ENCODE data around the gene APLN.

Gene APLN

DNA sequence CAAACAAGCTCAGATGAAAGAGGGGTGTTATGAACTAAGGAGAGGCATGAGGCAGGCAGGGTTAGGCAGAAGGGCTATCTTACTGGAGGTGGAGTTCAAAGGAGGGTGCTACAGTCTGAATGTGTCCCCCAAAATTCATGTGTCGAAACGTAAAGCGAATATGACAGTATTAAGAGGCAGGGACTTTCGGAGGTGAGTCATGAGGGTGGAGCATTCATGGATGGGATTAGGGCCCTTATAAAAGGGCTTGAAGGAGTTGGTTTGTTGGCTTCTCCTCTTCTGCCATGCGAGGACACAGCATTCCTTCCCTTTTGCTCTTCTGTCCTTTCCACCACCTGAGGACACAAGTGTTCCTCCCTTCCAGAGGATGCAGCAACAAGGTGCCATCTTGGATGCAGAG lies 22.9 kb downstream of the APLN start:
- no peaks in the 10 kb centered on the region for H3K36me3 ChIP-seq
- H3K27me3 ChIP-seq, result no peaks in the 10 kb centered on the region
- DNase-seq, result no peak
- intact Hi-C loops (cut with DNase I; ENCODE audit: low total_unique reads), result no loop called here
- no peaks in the 10 kb centered on the region for H3K9me3 ChIP-seq
- H3K4me3 ChIP-seq, result no peak overlapping the region
- peaks cover 0 to 9% (median 4%) of the 10 kb centered on the region in 4 donors for H3K4me1 ChIP-seq
- H3K27ac ChIP-seq, result no peak overlapping the region
- TF ChIP-seq, protein P1, sequence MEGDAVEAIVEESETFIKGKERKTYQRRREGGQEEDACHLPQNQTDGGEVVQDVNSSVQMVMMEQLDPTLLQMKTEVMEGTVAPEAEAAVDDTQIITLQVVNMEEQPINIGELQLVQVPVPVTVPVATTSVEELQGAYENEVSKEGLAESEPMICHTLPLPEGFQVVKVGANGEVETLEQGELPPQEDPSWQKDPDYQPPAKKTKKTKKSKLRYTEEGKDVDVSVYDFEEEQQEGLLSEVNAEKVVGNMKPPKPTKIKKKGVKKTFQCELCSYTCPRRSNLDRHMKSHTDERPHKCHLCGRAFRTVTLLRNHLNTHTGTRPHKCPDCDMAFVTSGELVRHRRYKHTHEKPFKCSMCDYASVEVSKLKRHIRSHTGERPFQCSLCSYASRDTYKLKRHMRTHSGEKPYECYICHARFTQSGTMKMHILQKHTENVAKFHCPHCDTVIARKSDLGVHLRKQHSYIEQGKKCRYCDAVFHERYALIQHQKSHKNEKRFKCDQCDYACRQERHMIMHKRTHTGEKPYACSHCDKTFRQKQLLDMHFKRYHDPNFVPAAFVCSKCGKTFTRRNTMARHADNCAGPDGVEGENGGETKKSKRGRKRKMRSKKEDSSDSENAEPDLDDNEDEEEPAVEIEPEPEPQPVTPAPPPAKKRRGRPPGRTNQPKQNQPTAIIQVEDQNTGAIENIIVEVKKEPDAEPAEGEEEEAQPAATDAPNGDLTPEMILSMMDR (IDR thresholded peaks at IDR 0.05), result no peak

DNA sequence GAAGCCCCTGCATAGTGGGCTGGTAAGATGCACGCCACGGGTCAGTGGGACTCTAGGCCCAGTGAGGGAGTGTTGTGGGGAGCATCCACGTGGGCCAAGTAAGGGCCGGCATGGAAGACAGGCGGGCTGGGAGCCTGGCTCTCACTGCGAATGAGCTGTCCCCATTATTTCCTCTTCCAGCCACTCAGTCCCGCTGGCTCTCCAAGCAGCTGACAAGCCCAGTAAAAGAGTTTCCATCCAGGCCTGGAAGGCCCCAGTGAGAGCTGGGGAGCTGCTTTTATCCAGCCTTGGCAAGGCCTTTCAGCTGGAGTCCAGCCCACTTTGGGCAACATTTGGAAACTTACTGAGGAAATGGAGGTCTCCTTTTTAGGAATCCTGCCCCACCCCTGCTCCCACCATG lies 24.9 kb downstream of the APLN start:
- Histone ChIP-seq H3K4me3 (no peak overlapping the region), H3K4me1 (peaks cover 0 to 12% (median 5%) of the 10 kb centered on the region in 4 donors), H3K27ac (peak overlapping the region; percentile 25 to 41), H3K27me3 (no peaks in the 10 kb centered on the region), H3K9me3 (no peaks in the 10 kb centered on the region), H3K36me3 (no peaks in the 10 kb centered on the region)
- intact Hi-C loops (cut with DNase I; ENCODE audit: low total_unique reads), result no loop called here
- DNase-seq, result peak; percentile 25 to 64
- TF ChIP-seq, protein P1 (IDR thresholded peaks at IDR 0.05), result no peak

DNA sequence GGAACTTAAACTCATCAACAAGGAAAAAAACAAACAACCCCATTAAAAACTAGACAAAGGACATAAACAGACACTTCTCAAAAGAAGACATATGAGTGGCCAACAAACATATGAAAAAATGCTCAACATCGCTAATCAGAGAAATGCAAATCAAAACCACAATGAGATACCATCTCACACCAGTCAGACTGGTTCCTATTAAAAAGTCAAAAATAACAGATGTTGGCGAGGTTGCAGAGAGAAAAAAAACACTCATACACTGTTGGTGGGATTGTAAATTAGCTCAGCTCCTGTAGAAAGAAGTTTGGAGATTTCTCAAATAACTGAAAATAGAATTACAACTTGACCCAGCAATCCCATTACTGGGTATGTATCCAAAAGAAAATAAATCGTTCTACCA lies 28.7 kb downstream of the APLN start:
- no peak overlapping the region for H3K27ac ChIP-seq
- no peak for DNase-seq
- H3K4me3 ChIP-seq, result no peak overlapping the region
- peaks cover 0 to 12% (median 5%) of the 10 kb centered on the region in 4 donors for H3K4me1 ChIP-seq
- TF ChIP-seq, protein P1 (IDR thresholded peaks at IDR 0.05), result no peak
- no peaks in the 10 kb centered on the region for H3K9me3 ChIP-seq
- H3K27me3 ChIP-seq, result no peaks in the 10 kb centered on the region
- H3K36me3 ChIP-seq, result no peaks in the 10 kb centered on the region
- intact Hi-C loops (cut with DNase I; ENCODE audit: low total_unique reads), result no loop called here

DNA sequence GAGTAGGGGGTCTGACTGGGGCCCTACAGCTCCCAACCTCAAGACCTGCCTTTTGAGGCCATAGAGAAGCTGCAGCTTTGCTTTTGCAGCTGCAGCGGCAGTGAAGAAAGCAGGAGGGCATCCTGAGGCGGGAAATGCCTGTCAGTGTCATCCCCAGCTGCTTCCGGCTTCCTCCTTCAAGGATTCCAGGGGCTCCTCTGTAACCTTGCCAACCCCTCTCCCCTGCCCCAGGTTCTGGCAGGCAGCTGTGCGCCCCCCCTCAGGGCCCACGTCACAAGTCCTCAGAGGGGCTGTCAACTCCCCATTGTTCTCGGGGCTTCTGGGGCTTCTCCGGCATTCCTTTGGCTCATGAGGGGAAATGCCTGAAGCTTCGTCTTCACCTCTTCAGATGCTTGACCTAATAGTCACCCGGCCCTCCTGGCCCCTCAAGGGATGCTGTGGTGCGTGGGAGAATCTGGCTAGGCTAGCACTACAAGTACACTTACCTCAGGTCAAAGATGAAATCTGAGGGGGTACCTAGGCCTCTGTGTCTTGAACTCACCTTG lies 31.9 kb downstream of the APLN start:
- DNase-seq, result no peak
- Histone ChIP-seq H3K9me3 (no peaks in the 10 kb centered on the region), H3K27ac (no peak overlapping the region), H3K36me3 (no peaks in the 10 kb centered on the region), H3K27me3 (no peaks in the 10 kb centered on the region), H3K4me1 (peaks cover 0 to 5% (median 0%) of the 10 kb centered on the region in 4 donors), H3K4me3 (no peak overlapping the region)
- TF ChIP-seq, protein P1 (IDR thresholded peaks at IDR 0.05), result no peak
- intact Hi-C loops (cut with DNase I; ENCODE audit: low total_unique reads), result no loop called here

DNA sequence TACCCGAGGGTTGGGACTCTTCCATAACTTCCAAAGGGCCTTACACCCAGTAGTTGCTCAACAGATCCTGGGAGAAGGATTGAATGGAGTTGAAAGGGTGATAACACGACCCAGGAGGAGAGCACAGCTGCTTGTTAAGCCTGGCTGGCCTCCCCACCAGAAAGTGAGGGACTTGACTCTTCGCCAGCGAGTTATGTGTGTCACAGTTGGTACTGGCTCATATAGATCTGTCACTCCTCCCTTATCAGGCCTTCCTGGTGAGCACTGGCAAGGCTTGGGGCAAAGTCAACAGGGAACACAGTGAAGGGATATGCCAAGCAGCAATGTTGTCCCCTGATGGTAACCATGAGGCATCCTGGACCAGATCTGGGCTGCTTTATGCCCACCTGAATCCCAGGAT lies 35.8 kb downstream of the APLN start:
- Histone ChIP-seq H3K4me1 (no peaks in the 10 kb centered on the region), H3K36me3 (no peaks in the 10 kb centered on the region), H3K27me3 (no peaks in the 10 kb centered on the region), H3K9me3 (no peaks in the 10 kb centered on the region), H3K27ac (no peak overlapping the region), H3K4me3 (no peak overlapping the region)
- DNase-seq, result no peak
- TF ChIP-seq, protein P1 (IDR thresholded peaks at IDR 0.05), result no peak
- intact Hi-C loops (cut with DNase I; ENCODE audit: low total_unique reads), result no loop called here

DNA sequence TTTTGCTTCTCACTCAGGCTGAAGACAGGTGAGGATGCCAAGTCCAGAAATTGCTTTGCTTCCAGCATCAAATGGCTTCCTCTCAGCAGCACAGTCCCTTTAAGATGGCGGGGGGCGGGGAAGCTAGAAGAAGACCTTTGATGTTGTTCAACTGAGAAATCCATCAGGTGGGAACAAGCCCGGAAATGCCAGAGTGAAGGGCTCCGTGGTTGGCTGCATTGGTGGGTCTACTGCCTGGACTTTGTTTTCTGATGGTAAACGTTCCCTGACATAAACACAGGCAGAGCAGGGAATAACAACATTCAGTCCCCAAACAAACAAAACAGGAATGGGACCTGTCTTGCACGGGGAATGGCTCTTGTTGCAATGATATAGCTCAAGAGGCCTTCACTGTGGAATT lies 37.3 kb downstream of the APLN start:
- DNase-seq, result no peak
- no peak overlapping the region for H3K27ac ChIP-seq
- TF ChIP-seq, protein P1 (IDR thresholded peaks at IDR 0.05), result no peak
- H3K9me3 ChIP-seq, result no peaks in the 10 kb centered on the region
- H3K36me3 ChIP-seq, result no peaks in the 10 kb centered on the region
- no peaks in the 10 kb centered on the region for H3K4me1 ChIP-seq
- no peak overlapping the region for H3K4me3 ChIP-seq
- H3K27me3 ChIP-seq, result no peaks in the 10 kb centered on the region
- intact Hi-C loops (cut with DNase I; ENCODE audit: low total_unique reads), result no loop called here
